K562 (cell line): ENCODE measurements around the gene S100A6.

Experiments used
- EP300 ChIP-seq: IDR thresholded peaks from 2 replicates; pipeline ENCODE4 v1.6.1; 2012; ENCODE audit warnings: low read length, improper control_type of control experiment
- TAF1 ChIP-seq: IDR thresholded peaks from 2 replicates; pipeline ENCODE4 v1.6.1; 2011; ENCODE audit warnings: mild to moderate bottlenecking, low read length, moderate library complexity; ENCODE audit not compliant: insufficient read depth, control insufficient read depth, severe bottlenecking; ENCODE audit errors: extremely low read depth
- ZBED1 ChIP-seq: IDR thresholded peaks from 2 replicates; pipeline ENCODE4 v1.6.1; 2014
- ZNF24 ChIP-seq: fragments of 450-650 bp; IDR thresholded peaks from 2 replicates; pipeline ENCODE4 v1.6.1; 2016
- TF ChIP-seq, protein P1 (sequence below): sonication (generic); formaldehyde crosslinking; IDR thresholded peaks from 2 replicates; pipeline ENCODE4 v1.8.0; 2023; ENCODE audit warnings: mild to moderate bottlenecking, missing genetic modification reagents
- TF ChIP-seq, protein P2 (sequence below), 3 experiments: IDR thresholded peaks in 2 of 3; conservative IDR thresholded peaks in 1 of 3; 2 replicates each; pipeline ENCODE4 v1.5.1; 2011 to 2012; ENCODE audit warnings: low read length in 3 of 3, mild to moderate bottlenecking in 3 of 3, control low read depth in 2 of 3, improper control_type of control experiment in 1 of 3, inconsistent platforms in 1 of 3, low read depth in 1 of 3, mixed read lengths in 1 of 3, moderate library complexity in 1 of 3; ENCODE audit not compliant: insufficient read depth in 2 of 3
- TF ChIP-seq, protein P3 (sequence below): sonication (generic); formaldehyde crosslinking; IDR thresholded peaks from 2 replicates; pipeline ENCODE4 v1.8.0; 2022; ENCODE audit warnings: missing genetic modification reagents, mild to moderate bottlenecking, borderline replicate concordance
- TF ChIP-seq, protein P4 (sequence below): fragments of 450-650 bp; IDR thresholded peaks from 2 replicates; pipeline ENCODE4 v1.6.1; 2016
- TF ChIP-seq, protein P5 (sequence below): fragments of 250-450 bp; sonication (Bioruptor Pico); IDR thresholded peaks from 2 replicates; pipeline ENCODE4 v1.5.0; 2021

DNA sequence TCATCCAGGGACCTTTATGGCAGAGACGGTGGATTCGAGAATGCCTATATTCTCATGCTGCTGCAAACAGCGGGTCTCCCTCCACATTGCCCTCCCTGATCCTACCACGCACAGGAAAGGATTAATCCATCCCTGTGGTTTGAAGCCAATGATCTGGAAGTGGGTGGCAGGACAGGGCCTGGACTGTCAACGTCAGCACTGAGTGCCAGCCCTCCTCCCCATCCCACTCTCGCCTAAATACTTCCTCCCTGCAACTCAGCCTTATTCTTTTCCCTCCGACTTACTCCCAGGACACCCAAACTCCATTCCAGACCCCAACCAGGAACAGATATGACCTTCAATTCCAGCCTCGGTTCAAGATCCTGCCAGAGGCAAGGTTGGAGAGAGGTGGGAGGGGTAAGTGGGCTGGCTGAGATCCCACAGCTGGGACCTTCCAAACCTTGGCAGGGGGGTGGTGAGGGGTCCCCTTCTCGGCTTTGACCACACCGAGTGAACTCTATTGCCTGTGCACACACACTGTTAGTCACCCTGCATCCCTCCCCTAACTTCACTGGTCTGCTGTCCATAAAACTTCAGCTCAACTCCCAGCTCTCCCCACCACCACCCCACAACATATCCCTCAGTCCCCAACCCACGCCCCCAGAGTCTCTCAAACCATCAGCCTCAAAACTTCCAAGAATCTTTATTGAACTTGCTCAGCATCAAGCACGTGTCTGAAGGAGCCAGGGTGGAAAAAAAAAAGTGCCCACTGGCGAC, 7.3 kb upstream of the S100A6 start:
- TF ChIP-seq, protein P1, sequence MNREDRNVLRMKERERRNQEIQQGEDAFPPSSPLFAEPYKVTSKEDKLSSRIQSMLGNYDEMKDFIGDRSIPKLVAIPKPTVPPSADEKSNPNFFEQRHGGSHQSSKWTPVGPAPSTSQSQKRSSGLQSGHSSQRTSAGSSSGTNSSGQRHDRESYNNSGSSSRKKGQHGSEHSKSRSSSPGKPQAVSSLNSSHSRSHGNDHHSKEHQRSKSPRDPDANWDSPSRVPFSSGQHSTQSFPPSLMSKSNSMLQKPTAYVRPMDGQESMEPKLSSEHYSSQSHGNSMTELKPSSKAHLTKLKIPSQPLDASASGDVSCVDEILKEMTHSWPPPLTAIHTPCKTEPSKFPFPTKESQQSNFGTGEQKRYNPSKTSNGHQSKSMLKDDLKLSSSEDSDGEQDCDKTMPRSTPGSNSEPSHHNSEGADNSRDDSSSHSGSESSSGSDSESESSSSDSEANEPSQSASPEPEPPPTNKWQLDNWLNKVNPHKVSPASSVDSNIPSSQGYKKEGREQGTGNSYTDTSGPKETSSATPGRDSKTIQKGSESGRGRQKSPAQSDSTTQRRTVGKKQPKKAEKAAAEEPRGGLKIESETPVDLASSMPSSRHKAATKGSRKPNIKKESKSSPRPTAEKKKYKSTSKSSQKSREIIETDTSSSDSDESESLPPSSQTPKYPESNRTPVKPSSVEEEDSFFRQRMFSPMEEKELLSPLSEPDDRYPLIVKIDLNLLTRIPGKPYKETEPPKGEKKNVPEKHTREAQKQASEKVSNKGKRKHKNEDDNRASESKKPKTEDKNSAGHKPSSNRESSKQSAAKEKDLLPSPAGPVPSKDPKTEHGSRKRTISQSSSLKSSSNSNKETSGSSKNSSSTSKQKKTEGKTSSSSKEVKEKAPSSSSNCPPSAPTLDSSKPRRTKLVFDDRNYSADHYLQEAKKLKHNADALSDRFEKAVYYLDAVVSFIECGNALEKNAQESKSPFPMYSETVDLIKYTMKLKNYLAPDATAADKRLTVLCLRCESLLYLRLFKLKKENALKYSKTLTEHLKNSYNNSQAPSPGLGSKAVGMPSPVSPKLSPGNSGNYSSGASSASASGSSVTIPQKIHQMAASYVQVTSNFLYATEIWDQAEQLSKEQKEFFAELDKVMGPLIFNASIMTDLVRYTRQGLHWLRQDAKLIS (CRISPR knock-in tag), result no peak
- TF ChIP-seq TAF1, result no peak
- TF ChIP-seq, protein P2, sequence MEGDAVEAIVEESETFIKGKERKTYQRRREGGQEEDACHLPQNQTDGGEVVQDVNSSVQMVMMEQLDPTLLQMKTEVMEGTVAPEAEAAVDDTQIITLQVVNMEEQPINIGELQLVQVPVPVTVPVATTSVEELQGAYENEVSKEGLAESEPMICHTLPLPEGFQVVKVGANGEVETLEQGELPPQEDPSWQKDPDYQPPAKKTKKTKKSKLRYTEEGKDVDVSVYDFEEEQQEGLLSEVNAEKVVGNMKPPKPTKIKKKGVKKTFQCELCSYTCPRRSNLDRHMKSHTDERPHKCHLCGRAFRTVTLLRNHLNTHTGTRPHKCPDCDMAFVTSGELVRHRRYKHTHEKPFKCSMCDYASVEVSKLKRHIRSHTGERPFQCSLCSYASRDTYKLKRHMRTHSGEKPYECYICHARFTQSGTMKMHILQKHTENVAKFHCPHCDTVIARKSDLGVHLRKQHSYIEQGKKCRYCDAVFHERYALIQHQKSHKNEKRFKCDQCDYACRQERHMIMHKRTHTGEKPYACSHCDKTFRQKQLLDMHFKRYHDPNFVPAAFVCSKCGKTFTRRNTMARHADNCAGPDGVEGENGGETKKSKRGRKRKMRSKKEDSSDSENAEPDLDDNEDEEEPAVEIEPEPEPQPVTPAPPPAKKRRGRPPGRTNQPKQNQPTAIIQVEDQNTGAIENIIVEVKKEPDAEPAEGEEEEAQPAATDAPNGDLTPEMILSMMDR (IDR thresholded peaks at IDR 0.05 in 2 of 3, conservative IDR thresholded peaks at IDR 0.05 in 1 of 3; ENCODE audit: insufficient read depth in 2 of 3, low read depth in 1 of 3, low read length in 3 of 3), result no peak
- no peak for TF ChIP-seq ZNF24
- TF ChIP-seq, protein P3, sequence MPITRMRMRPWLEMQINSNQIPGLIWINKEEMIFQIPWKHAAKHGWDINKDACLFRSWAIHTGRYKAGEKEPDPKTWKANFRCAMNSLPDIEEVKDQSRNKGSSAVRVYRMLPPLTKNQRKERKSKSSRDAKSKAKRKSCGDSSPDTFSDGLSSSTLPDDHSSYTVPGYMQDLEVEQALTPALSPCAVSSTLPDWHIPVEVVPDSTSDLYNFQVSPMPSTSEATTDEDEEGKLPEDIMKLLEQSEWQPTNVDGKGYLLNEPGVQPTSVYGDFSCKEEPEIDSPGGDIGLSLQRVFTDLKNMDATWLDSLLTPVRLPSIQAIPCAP (CRISPR knock-in tag), result no peak
- TF ChIP-seq EP300, result no peak
- TF ChIP-seq, protein P4, sequence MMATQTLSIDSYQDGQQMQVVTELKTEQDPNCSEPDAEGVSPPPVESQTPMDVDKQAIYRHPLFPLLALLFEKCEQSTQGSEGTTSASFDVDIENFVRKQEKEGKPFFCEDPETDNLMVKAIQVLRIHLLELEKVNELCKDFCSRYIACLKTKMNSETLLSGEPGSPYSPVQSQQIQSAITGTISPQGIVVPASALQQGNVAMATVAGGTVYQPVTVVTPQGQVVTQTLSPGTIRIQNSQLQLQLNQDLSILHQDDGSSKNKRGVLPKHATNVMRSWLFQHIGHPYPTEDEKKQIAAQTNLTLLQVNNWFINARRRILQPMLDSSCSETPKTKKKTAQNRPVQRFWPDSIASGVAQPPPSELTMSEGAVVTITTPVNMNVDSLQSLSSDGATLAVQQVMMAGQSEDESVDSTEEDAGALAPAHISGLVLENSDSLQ, result no peak
- TF ChIP-seq, protein P5, sequence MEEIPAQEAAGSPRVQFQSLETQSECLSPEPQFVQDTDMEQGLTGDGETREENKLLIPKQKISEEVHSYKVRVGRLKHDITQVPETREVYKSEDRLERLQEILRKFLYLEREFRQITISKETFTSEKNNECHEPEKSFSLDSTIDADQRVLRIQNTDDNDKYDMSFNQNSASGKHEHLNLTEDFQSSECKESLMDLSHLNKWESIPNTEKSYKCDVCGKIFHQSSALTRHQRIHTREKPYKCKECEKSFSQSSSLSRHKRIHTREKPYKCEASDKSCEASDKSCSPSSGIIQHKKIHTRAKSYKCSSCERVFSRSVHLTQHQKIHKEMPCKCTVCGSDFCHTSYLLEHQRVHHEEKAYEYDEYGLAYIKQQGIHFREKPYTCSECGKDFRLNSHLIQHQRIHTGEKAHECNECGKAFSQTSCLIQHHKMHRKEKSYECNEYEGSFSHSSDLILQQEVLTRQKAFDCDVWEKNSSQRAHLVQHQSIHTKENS (CRISPR knock-in tag), result no peak
- TF ChIP-seq ZBED1, result no peak
